SJCRH30 (cell line): Measurements from ENCODE around the gene ENPP6. TPM values are rescaled to one million over a fixed set of nuclear protein-coding genes. Genes with fewer than 3 reads are reported as not detected.

Experiments
- DNase-seq, 2 experiments: peaks; one replicate each; pipeline ENCODE4 v3.0.0-alpha.2; 2015 to 2020
- H3K27ac ChIP-seq: fragments of 250-450 bp; sonication (Bioruptor Pico); 2 replicates; pipeline ENCODE4 v1.5.1; 2020; ENCODE audit warnings: mild to moderate bottlenecking, moderate library complexity
- H3K27me3 ChIP-seq: fragments of 250-450 bp; sonication (Bioruptor Pico); 2 replicates; pipeline ENCODE4 v1.5.1; 2020; ENCODE audit warnings: mild to moderate bottlenecking, moderate library complexity
- H3K36me3 ChIP-seq: fragments of 250-450 bp; sonication (Bioruptor Pico); 2 replicates; pipeline ENCODE4 v1.5.1; 2020; ENCODE audit warnings: mild to moderate bottlenecking, moderate library complexity
- H3K4me1 ChIP-seq: fragments of 250-450 bp; sonication (Bioruptor Pico); 2 replicates; pipeline ENCODE4 v1.5.1; 2020; ENCODE audit warnings: mild to moderate bottlenecking, moderate library complexity
- H3K4me3 ChIP-seq: fragments of 250-450 bp; sonication (Bioruptor Pico); 2 replicates; pipeline ENCODE4 v1.5.1; 2020; ENCODE audit warnings: mild to moderate bottlenecking, moderate library complexity
- H3K9me3 ChIP-seq: fragments of 250-450 bp; sonication (Bioruptor Pico); replicated peaks from 2 replicates; pipeline ENCODE4 v1.5.1; 2020; ENCODE audit warnings: mild to moderate bottlenecking, moderate library complexity
- total RNA-seq: library from RNA; depleted of rRNA; stranded (reverse); fragments of >200 nt; shearing (Covaris generic); gene quantifications from 2 replicates; pipeline ENCODE4 v1.2.3, GENCODE V29; 2014

ENPP6 gene
- total RNA-seq, 1 experiment from 2014 or later = not detected

DNA sequence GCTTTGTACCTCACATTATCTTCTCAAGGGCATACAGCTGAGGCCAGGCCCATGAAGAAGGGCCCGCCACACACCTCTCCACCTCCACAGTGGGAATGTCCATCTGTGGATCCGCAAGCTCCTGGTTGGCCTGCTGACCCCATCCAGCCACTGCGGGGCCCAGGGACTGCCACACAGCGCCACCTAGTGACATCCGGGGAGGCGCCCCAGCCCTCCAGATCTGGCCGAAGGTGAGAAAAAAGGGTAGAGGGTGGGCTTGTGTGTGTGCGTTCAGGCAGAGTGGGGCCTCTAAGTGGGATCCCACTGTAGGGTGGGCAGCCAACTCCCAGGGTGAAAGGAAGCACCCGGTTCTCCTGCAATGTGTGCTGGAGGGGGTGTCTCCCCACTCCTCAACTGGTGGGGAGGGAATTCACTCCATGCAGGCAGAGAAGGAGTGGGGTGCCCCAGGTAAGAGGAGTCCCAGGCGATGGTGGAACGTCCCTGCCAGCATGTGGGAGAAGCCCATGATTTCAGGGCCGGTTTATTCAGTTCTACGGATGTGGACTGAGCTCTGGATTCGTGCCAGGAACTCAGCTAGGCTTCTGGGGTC, 117.3 kb downstream of the ENPP6 start:
- Histone ChIP-seq H3K36me3 (no peaks in the 10 kb centered on the region), H3K4me1 (no peaks in the 10 kb centered on the region), H3K9me3 (no peaks in the 10 kb centered on the region), H3K4me3 (no peak overlapping the region), H3K27ac (no peak overlapping the region), H3K27me3 (no peaks in the 10 kb centered on the region)
- DNase-seq = peak; percentile 29 to 61

DNA sequence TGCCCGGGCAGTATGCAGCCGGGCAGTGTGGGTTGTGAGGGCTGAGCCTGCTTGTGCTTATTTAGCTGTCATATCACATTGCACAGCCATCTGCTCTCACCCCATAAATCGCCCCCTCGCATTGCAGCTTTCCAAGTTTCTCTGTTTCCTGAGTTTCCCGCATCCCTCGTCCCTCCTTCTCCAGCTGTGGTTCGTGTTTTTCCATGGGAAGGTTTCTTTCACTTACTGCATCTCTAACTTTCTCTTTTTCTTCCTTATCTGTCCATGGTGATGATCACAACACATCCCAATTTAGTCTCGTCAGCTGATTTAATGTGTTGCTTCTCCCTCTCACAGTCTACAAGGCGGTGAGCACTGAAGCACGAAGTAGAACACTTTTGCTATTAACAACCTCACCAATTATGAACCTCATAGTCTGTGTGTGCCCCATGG, 118.1 kb downstream of the ENPP6 start:
- no peak for DNase-seq
- no peaks in the 10 kb centered on the region for H3K36me3 ChIP-seq
- no peak overlapping the region for H3K4me3 ChIP-seq
- no peaks in the 10 kb centered on the region for H3K4me1 ChIP-seq
- H3K27me3 ChIP-seq = no peaks in the 10 kb centered on the region
- no peak overlapping the region for H3K27ac ChIP-seq
- H3K9me3 ChIP-seq = no peaks in the 10 kb centered on the region

DNA sequence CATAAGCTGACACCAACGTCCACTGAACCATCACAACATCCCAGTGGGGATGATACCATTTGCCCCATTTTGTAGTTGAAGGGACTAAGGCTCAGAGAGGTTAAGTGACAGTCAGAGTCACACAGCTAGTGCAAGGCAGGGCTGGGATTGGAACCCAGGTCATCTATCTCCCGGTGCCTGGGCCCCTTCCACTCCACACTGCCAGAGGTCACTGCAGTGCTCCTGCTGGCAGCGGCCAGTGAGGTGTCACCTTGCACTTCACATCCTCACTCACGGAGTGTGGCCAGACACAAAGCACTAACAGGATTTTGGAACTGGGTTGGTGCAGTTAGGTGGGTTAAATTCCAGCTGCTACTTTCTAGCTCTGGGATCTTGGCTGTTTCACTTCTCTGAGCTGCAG, 118.7 kb downstream of the ENPP6 start:
- Histone ChIP-seq H3K27ac (no peak overlapping the region), H3K4me1 (no peaks in the 10 kb centered on the region), H3K36me3 (no peaks in the 10 kb centered on the region), H3K9me3 (no peaks in the 10 kb centered on the region), H3K4me3 (no peak overlapping the region), H3K27me3 (no peaks in the 10 kb centered on the region)
- no peak for DNase-seq

DNA sequence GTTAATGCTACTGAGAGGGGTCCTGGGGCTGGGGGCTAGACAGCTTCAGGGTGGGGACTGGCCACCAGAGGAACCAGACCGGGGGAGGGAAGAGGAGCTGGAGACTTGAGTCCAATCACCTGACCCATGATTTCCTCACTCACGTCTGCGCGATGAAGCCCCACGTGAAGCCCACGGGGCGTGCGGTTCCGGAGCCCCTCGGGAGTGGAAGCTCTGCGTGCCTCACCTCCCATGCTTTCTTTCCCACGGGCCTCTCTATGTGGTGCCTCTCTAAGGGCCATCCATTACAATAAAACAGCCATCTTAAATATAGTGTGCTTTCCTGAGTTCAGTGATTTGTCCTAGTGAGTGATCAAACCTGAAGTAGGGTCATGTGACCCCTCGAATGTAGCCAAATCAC, 119.9 kb downstream of the ENPP6 start:
- Histone ChIP-seq H3K27ac (no peak overlapping the region), H3K27me3 (no peaks in the 10 kb centered on the region), H3K4me1 (no peaks in the 10 kb centered on the region), H3K36me3 (no peaks in the 10 kb centered on the region), H3K9me3 (no peaks in the 10 kb centered on the region), H3K4me3 (no peak overlapping the region)
- no peak for DNase-seq

DNA sequence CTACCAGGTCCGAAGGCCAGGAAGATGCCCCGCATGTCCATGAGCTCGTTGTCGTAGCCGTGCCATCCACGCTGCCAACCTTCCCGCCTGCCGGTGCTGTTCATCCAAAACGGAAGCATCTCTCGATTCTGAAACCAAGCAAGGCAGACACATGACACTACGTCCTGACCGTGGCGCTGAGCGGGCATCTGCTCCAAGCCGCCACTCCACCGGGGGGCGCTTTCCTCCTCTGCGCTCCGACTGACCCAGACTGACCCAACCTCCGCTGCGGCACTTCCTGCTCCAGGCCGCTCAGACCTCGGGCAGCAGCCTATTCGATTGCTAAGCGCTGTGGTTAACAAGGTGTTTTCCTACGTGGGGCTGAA, 120.5 kb downstream of the ENPP6 start:
- no peaks in the 10 kb centered on the region for H3K36me3 ChIP-seq
- DNase-seq = no peak
- H3K4me3 ChIP-seq = no peak overlapping the region
- no peaks in the 10 kb centered on the region for H3K9me3 ChIP-seq
- H3K4me1 ChIP-seq = no peaks in the 10 kb centered on the region
- H3K27ac ChIP-seq = no peak overlapping the region
- H3K27me3 ChIP-seq = no peaks in the 10 kb centered on the region

DNA sequence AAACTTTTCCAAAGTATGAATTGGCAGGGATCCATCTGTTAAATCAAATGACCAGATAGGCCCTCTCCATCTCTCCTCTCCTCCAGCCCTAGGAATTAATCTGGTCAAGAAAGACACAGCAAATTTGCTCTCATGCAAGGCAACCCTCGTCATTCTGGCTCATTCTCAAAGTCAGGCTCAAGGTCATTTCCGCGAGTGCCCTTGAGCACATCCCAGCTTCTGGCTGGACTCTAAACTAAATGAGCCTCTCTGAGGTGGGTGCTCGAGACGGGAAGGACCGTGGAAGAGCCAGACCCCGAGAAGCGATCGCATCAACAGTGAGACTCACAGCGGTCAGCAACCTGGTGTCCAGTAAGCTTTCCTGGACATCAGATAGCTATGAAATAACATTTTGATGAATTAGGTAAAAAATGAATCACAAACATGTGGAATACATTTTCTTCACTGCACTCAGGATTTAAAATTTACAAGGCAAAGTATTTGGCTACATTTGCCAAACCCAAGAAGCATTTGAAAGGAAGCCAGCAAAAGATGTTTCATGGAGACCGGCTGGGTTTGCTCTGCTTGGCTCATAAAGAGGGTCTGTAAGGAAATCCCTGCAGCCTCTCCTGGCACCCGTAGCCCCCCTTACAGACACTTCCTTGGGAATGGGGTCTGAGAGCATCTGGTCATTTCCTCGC, 121.0 kb downstream of the ENPP6 start:
- no peaks in the 10 kb centered on the region for H3K36me3 ChIP-seq
- no peak overlapping the region for H3K27ac ChIP-seq
- DNase-seq = no peak
- no peaks in the 10 kb centered on the region for H3K4me1 ChIP-seq
- H3K9me3 ChIP-seq = no peaks in the 10 kb centered on the region
- no peak overlapping the region for H3K4me3 ChIP-seq
- no peaks in the 10 kb centered on the region for H3K27me3 ChIP-seq

DNA sequence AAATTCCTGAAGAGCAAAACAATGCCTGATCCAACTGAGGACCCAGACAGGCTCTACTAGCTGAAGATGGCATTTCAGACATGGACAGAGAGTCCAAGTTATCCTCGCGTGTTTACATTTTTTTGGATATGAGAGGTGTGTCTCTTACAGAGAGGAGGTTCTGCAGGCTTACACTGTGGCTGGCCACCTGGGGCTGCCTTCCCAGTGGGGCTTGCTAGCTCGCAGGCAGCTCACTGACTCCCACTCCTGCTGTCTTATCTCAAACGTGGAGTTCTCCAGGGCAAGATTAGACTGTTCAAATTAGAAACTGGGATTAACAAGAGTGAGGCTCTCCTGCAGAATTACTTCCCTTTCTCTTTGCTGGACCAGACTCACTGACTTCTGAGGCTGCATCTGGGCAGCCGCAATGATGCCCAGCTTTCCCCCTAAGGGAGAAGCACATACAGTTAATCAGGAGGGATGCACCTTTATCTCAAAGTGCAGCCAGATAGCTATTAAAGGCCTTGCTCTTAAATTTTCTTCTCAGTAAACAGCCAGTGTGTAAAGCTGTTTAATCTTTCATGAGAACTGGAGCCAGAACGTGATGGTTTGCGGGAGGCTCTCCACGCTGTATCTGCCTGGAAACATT, 123.0 kb downstream of the ENPP6 start:
- no peaks in the 10 kb centered on the region for H3K9me3 ChIP-seq
- no peak overlapping the region for H3K27ac ChIP-seq
- no peak overlapping the region for H3K4me3 ChIP-seq
- DNase-seq = no peak
- H3K4me1 ChIP-seq = no peaks in the 10 kb centered on the region
- H3K36me3 ChIP-seq = no peaks in the 10 kb centered on the region
- no peaks in the 10 kb centered on the region for H3K27me3 ChIP-seq

DNA sequence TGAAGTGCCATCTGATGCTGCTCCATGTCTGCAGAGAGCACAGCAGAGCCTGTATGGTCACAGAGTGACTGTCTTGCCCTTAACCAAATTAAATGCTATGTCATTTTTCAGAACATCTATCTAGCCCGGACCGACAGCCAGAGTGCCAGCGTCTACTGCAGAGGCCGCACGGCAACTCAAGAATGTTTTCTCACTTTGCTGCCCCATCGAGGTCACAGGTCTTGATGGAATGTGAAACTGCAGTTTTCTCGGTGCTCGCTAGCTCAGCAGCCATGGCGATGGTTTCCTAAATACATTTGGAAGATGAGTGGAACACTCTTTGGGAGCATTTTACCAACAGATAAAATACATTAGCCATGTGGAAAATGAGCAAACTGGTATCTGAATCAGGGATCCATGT, 125.7 kb downstream of the ENPP6 start:
- H3K27me3 ChIP-seq = no peaks in the 10 kb centered on the region
- DNase-seq = no peak
- H3K36me3 ChIP-seq = no peaks in the 10 kb centered on the region
- no peaks in the 10 kb centered on the region for H3K4me1 ChIP-seq
- H3K27ac ChIP-seq = no peak overlapping the region
- H3K4me3 ChIP-seq = no peak overlapping the region
- no peaks in the 10 kb centered on the region for H3K9me3 ChIP-seq

DNA sequence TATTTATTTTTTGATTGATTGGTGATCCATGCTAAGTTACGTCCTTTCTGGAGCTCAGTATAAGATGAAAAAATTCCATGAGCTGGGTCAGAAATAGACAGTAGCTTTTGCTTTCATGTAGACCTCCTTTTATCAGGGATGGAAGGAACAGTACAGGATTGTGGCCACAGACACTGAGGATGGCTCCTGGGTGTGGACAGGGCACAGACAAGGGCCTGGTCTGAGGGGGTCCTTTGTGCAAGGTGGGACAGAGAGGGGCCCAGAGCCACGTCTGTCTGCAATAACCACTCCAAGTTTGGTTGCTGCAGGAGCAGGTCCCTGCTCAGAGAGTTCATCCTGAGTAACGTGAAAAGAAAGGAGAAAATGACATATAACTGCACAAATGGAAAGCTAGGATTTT, 127.1 kb downstream of the ENPP6 start:
- Histone ChIP-seq H3K36me3 (no peaks in the 10 kb centered on the region), H3K4me1 (no peaks in the 10 kb centered on the region), H3K9me3 (no peaks in the 10 kb centered on the region), H3K4me3 (no peak overlapping the region), H3K27ac (no peak overlapping the region), H3K27me3 (no peaks in the 10 kb centered on the region)
- DNase-seq = no peak

DNA sequence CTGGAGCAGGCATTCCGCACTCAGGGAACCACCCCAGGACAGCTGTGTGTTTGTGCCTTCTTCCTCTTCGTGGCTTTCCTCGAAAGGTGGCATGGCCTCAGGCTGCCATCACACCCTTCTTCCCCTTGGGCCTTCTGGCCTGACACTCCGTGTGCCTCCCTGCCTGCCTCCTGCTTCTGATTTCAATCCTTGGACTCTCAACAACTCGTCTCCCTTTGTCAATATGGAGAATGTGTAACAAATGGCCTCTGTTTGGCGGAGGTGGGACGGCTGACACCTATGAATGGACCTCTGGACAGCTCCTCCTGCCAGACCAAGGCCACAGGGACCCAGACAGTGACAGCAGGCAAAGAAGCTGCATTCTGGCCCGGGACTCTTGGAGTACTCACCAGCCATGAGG, 137.0 kb downstream of the ENPP6 start:
- DNase-seq = no peak
- Histone ChIP-seq H3K36me3 (no peaks in the 10 kb centered on the region), H3K27ac (no peak overlapping the region), H3K4me3 (no peak overlapping the region), H3K4me1 (no peaks in the 10 kb centered on the region), H3K9me3 (no peaks in the 10 kb centered on the region), H3K27me3 (no peaks in the 10 kb centered on the region)

DNA sequence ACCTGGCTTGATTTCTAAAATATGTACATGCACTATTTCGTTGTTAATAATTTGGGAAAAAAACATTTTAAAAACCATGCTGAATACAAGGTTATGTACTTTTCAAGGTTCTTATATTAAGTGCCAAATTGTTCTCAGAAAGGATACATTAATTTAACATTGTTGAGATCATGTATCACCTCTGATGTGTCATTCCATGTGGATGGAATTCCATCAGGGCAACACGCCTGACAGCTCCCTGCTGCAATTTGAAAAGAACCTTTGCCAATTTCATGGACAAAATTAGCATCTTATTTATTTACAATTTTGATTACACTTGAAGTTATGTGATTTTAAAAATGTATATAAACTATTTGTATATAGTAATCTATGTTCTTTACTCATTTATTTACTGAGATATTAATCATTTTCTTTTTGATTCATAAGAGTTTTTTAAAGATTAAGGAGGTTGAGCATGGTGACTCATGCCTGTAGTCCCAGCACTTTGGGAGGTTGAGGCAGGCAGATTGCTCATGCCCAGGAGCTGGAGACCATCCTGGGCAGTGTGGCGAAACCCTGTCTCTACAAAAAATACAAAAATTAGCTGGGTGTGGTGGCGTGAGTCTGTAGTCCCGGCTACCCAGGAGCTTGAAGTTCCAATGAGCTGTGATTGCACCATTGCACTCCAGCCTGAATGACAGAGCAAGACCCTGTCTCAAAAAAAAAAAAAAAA, 142.8 kb downstream of the ENPP6 start:
- Histone ChIP-seq H3K36me3 (no peaks in the 10 kb centered on the region), H3K4me1 (no peaks in the 10 kb centered on the region), H3K27me3 (no peaks in the 10 kb centered on the region), H3K4me3 (no peak overlapping the region), H3K9me3 (no peaks in the 10 kb centered on the region), H3K27ac (no peak overlapping the region)
- DNase-seq = no peak

DNA sequence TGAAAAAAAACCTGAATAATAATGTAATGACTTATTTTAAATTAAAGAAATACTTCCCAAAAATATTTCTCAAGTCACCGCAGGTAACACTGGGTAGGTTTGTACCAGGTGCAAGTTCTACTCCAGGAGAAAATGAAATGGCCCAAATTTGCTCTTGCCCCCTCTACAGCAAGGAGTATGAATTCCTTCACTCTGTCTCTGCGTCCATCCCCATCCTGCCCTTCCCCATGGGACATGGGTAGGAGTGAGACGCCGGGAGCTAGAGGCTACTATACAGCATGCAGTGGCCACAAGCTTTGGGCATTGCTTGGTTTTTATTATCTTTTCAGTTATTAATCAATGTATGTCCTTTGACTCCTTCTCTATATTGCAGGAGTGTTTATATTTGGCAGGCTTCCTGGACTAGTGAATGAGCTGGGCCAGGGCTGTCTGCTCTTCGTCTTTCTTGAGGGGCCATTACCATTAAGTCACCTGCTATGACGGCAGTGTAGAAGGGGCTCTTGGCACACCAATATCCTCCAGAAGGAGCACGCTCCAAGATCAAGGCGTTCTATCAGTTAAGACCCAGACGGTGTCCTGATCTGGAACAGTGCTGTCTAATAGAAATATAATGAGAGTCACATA, 149.6 kb downstream of the ENPP6 start:
- Histone ChIP-seq H3K27me3 (no peaks in the 10 kb centered on the region), H3K4me1 (no peaks in the 10 kb centered on the region), H3K36me3 (no peaks in the 10 kb centered on the region), H3K9me3 (no peaks in the 10 kb centered on the region), H3K4me3 (no peak overlapping the region), H3K27ac (no peak overlapping the region)
- no peak for DNase-seq

DNA sequence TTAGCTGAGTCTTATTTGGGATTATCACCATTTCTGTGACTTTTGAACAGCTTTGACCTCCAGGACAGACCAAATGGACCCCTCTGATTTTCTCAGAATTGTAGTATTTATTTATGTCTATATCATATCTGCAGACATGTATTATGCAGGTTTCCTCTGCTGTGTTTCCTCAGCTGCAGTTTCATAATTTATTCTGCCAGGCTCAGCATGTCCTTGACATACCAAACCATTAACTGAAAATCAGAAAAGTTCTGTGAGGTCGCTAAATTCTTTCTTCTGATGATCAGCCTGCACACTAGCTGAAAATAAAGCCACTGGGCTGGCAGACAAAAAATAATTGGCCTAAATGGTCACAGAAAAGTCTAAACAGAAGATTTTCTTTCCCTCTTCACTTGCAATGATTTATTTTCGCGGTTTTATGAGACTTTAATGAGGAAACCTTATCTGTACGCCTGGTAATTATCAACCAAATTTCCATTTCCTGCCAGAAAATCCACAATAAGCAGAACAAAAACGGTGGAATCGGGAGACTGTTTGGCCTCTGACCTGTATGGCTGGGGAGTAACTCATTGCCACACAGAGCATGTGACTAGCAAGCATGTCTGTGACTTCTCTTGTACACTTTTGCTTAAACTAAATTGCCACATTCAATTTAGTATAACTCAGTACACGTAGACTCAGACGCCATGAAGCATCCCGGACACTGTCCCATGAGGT, 150.9 kb downstream of the ENPP6 start:
- no peaks in the 10 kb centered on the region for H3K4me1 ChIP-seq
- no peaks in the 10 kb centered on the region for H3K36me3 ChIP-seq
- H3K27ac ChIP-seq = no peak overlapping the region
- DNase-seq = no peak
- H3K27me3 ChIP-seq = no peaks in the 10 kb centered on the region
- H3K4me3 ChIP-seq = no peak overlapping the region
- H3K9me3 ChIP-seq = no peaks in the 10 kb centered on the region

DNA sequence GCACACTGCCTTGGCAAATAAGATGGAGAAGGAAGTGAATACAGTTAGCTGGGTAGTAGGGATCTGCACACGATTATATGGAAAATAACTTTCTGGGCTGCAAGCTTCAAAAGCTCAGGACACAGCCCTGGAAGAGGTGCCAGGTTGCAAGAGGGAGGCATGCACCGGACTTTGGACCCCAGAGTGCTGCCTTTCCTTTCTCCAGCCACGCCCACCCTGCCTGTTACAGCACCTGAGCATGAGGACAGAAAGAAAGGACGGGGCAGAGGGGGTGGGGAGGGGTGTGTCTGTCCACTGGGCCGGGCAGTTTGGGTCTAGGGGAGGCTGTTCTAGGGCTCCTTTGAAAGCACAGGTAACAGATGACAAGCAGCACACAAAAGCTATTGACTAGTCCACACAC, 152.8 kb downstream of the ENPP6 start:
- no peaks in the 10 kb centered on the region for H3K27me3 ChIP-seq
- H3K27ac ChIP-seq = no peak overlapping the region
- DNase-seq = no peak
- H3K4me3 ChIP-seq = no peak overlapping the region
- no peaks in the 10 kb centered on the region for H3K4me1 ChIP-seq
- no peaks in the 10 kb centered on the region for H3K36me3 ChIP-seq
- H3K9me3 ChIP-seq = no peaks in the 10 kb centered on the region
